ENCODE results near the gene GAS2L2.

GRCh38 chr17:35730400-35731005 is 22.5 kb downstream of the GAS2L2 start:
- TF ChIP-seq CTCF (IDR thresholded peaks at IDR 0.05) = no peak
- TF ChIP-seq EZH2 (IDR thresholded peaks at IDR 0.05) = no peak
- no peak for TF ChIP-seq EZH2phosphoT487 (IDR thresholded peaks at IDR 0.05)

All from neural progenitor cell (in vitro differentiated cells).